GM12878 (cell line): ENCODE measurements around the gene FREM3. TPM values are rescaled to one million over a fixed set of nuclear protein-coding genes. Genes with fewer than 3 reads are reported as not detected.

Experiments
- ATAC-seq: fragments of 200-7000 bp; cut with Tn5 transposase; 3 replicates; pipeline ENCODE4 v1.9.1; 2020; ENCODE audit warnings: mild to moderate bottlenecking, moderate library complexity
- BruUV-seq: library from RNA; stranded (reverse); fragments of 400-500 nt; replicated peaks from 2 replicates; lab custom pipeline; 2021; lab: Mats Ljungman, UMichigan
- CTCF ChIA-PET: fragments of 300-600 bp; sonication (Branson Sonifier 250); formaldehyde crosslinking; extraction: SDS; loops from one replicate; lab custom pipeline; 2021; ENCODE audit warnings: inconsistent platforms; lab: Yijun Ruan, JAX
- POLR2A ChIA-PET: fragments of 350-600 bp; formaldehyde crosslinking; extraction: SDS; loops from one replicate; lab custom pipeline; 2021; ENCODE audit warnings: inconsistent platforms; lab: Charles Lee
- RAD21 ChIA-PET: fragments of 300-600 bp; sonication (Branson Sonifier 250); formaldehyde crosslinking; loops from one replicate; lab custom pipeline; 2023; ENCODE audit warnings: antibody characterized with exemption; ENCODE audit not compliant: unreplicated experiment; lab: Charles Lee
- SMC1A ChIA-PET: fragments of 300-600 bp; sonication (Branson Sonifier 250); formaldehyde crosslinking; loops from one replicate; lab custom pipeline; 2023; ENCODE audit not compliant: unreplicated experiment, uncharacterized antibody; lab: Charles Lee
- DNase-seq: peaks from one replicate; pipeline ENCODE4 v3.0.0-alpha.2; 2011; ENCODE audit warnings: low read depth, low spot score
- FAIRE-seq: peaks from 3 replicates; lab custom pipeline; 2011; peaks lifted over from hg19 to GRCh38; lab: Jason Lieb, UNC
- H2AFZ ChIP-seq: 2 replicates; pipeline ENCODE4 v1.6.0; 2011; ENCODE audit warnings: low read depth, low read length, control low read depth; ENCODE audit not compliant: control insufficient read depth
- H3K27ac ChIP-seq: 2 replicates; pipeline ENCODE4 v1.5.1; 2011; ENCODE audit warnings: control low read depth; ENCODE audit not compliant: control insufficient read depth, insufficient read depth
- H3K27me3 ChIP-seq, 2 experiments: replicated peaks in 1 of 2; 2 replicates each; pipeline versions ENCODE4 v1.6.0 to v1.6.1; 2011; ENCODE audit warnings: low read length in 1 of 2; ENCODE audit not compliant: control insufficient read depth in 2 of 2, insufficient read depth in 2 of 2
- H3K36me3 ChIP-seq, 2 experiments: 2 replicates each; pipeline ENCODE4 v1.5.1; 2011; ENCODE audit warnings: low read length in 1 of 2; ENCODE audit not compliant: control insufficient read depth in 2 of 2, insufficient read depth in 2 of 2
- H3K4me1 ChIP-seq: 2 replicates; pipeline ENCODE4 v1.6.1; 2011; ENCODE audit warnings: mild to moderate bottlenecking, low read length, moderate library complexity, mixed read lengths; ENCODE audit not compliant: control insufficient read depth, insufficient read depth
- H3K4me2 ChIP-seq: 2 replicates; pipeline ENCODE4 v1.6.0; 2011; ENCODE audit warnings: control low read depth; ENCODE audit not compliant: control insufficient read depth, insufficient read depth
- H3K4me3 ChIP-seq: fragments of 200-600 bp; sonication (generic); 2 replicates; pipeline ENCODE4 v1.5.1; 2016
- H3K79me2 ChIP-seq: 2 replicates; pipeline ENCODE4 v1.6.0; 2011; ENCODE audit warnings: low read length; ENCODE audit not compliant: control insufficient read depth, insufficient read depth
- H3K9ac ChIP-seq: 2 replicates; pipeline ENCODE4 v1.8.0; 2011; ENCODE audit warnings: low read length, control low read depth, mixed read lengths; ENCODE audit not compliant: control insufficient read depth, insufficient read depth
- H3K9me3 ChIP-seq: replicated peaks from 3 replicates; pipeline ENCODE4 v1.5.1; 2011; ENCODE audit warnings: mild to moderate bottlenecking, low read length; ENCODE audit not compliant: control insufficient read depth, insufficient read depth
- H4K20me1 ChIP-seq: 2 replicates; pipeline ENCODE4 v1.6.0; 2011; ENCODE audit not compliant: control insufficient read depth, insufficient read depth
- BHLHE40 ChIP-seq, 2 experiments: fragments of 450-650 bp in 1 of 2; IDR thresholded peaks; 2 replicates each; pipeline ENCODE4 v1.6.1; 2011 to 2017; ENCODE audit warnings: low read depth in 2 of 2, borderline replicate concordance in 1 of 2, improper control_type of control experiment in 1 of 2, low read length in 1 of 2, mild to moderate bottlenecking in 1 of 2
- EP300 ChIP-seq, 2 experiments: fragments of 150-350 bp in 1 of 2; IDR thresholded peaks; 2 replicates each; pipeline ENCODE4 v1.6.1; 2011 to 2012; ENCODE audit warnings: low read depth in 2 of 2, low read length in 2 of 2, borderline replicate concordance in 1 of 2, improper control_type of control experiment in 1 of 2, inconsistent platforms in 1 of 2; ENCODE audit not compliant: control insufficient read depth in 1 of 2
- ESRRA ChIP-seq: IDR thresholded peaks from 2 replicates; pipeline ENCODE4 v1.6.1; 2012; ENCODE audit warnings: mild to moderate bottlenecking, low read length, improper control_type of control experiment
- FOXM1 ChIP-seq: IDR thresholded peaks from 2 replicates; pipeline ENCODE4 v1.6.1; 2012; ENCODE audit warnings: low read depth, mild to moderate bottlenecking, inconsistent platforms, low read length, moderate library complexity
- HDAC6 ChIP-seq: fragments of 200-600 bp; sonication (generic); IDR thresholded peaks from one replicate; pipeline ENCODE4 v1.8.0; 2017; ENCODE audit warnings: antibody characterized with exemption; ENCODE audit not compliant: unreplicated experiment
- IKZF2 ChIP-seq, 2 experiments: fragments of 450-650 bp; IDR thresholded peaks; 2 replicates each; pipeline ENCODE4 v1.6.1; 2017; ENCODE audit warnings: mild to moderate bottlenecking in 2 of 2, moderate library complexity in 2 of 2
- JUNB ChIP-seq: IDR thresholded peaks from 2 replicates; pipeline ENCODE4 v1.6.1; 2016; ENCODE audit warnings: antibody characterized with exemption, mild to moderate bottlenecking
- MEF2B ChIP-seq: fragments of 450-650 bp; IDR thresholded peaks from 2 replicates; pipeline ENCODE4 v1.6.1; 2018; ENCODE audit warnings: mild to moderate bottlenecking, moderate library complexity; ENCODE audit not compliant: partially characterized antibody, poor library complexity, severe bottlenecking
- NBN ChIP-seq: fragments of 450-650 bp; IDR thresholded peaks from 2 replicates; pipeline ENCODE4 v1.6.1; 2016
- NR2C2 ChIP-seq: IDR thresholded peaks from 2 replicates; pipeline ENCODE4 v1.6.1; 2011; ENCODE audit warnings: borderline replicate concordance, low read depth; ENCODE audit not compliant: control insufficient read depth, insufficient read length
- RCOR1 ChIP-seq: conservative IDR thresholded peaks from 2 replicates; pipeline ENCODE4 v1.6.1; 2012; ENCODE audit warnings: low read depth, low read length, improper control_type of control experiment
- REST ChIP-seq: IDR thresholded peaks from 2 replicates; pipeline ENCODE4 v1.6.1; 2012; ENCODE audit warnings: mild to moderate bottlenecking, low read depth, low read length
- SUZ12 ChIP-seq: fragments of 200-600 bp; sonication (generic); IDR thresholded peaks from one replicate; pipeline ENCODE4 v1.6.1; 2018; ENCODE audit warnings: antibody characterized with exemption, mild to moderate bottlenecking; ENCODE audit not compliant: unreplicated experiment
- TCF3 ChIP-seq: IDR thresholded peaks from 2 replicates; pipeline ENCODE4 v1.6.1; 2012; ENCODE audit warnings: low read depth, mild to moderate bottlenecking, low read length, borderline replicate concordance; ENCODE audit not compliant: insufficient read depth
- YBX1 ChIP-seq: fragments of 450-650 bp; IDR thresholded peaks from 2 replicates; pipeline ENCODE4 v1.6.1; 2016; ENCODE audit warnings: antibody characterized with exemption
- ZBED1 ChIP-seq: IDR thresholded peaks from 2 replicates; pipeline ENCODE4 v1.6.1; 2016; ENCODE audit warnings: borderline replicate concordance
- ZZZ3 ChIP-seq: IDR thresholded peaks from 2 replicates; pipeline ENCODE4 v1.6.1; 2011; ENCODE audit warnings: low read depth; ENCODE audit not compliant: control insufficient read depth, insufficient read length
- whole genome bisulfite sequencing: methylation state at CpG from one replicate; pipeline ENCODE4 v1.1.6; 2016; ENCODE audit warnings: low lambda C conversion rate; ENCODE audit not compliant: insufficient replicate concordance, insufficient coverage; ENCODE audit errors: missing lambda C conversion rate; 5-methylcytosine and 5-hydroxymethylcytosine counted together
- in situ Hi-C: fragments of 300-500 bp; cut with MboI; formaldehyde crosslinking; loops from 9 replicates; pipeline ENCODE4 v1.14.3; 2018; ENCODE audit warnings: mixed read lengths
- intact Hi-C: fragments of 100-400 bp; cut with micrococcal nuclease; formaldehyde crosslinking; loops from one replicate; pipeline ENCODE4 v1.14.2; 2022; ENCODE audit not compliant: unreplicated experiment
- polyA plus RNA-seq, 11 experiments: library from polyadenylated mRNA; depleted of rRNA in 4 of 11; unstranded in 6 of 11; stranded (reverse) in 5 of 11; fragments of >200 nt; fragmentation: Nextera tagmentation in 4 of 11; fragmentation: Illumina TruSeq in 1 of 11; extraction: Ambion mirVana in 4 of 11; extraction: Trizol in 1 of 11; gene quantifications; 1 replicate in 1 of 11; 2 replicates in 10 of 11; pipeline versions ENCODE4 v1.2.1 to v1.2.3, GENCODE V29; 2011 to 2016; ENCODE audit warnings: inconsistent platforms in 2 of 11, missing spikeins in 2 of 11, low read depth in 1 of 11
- total RNA-seq, 4 experiments: library from RNA; depleted of rRNA in 3 of 4; stranded (reverse); fragments of >200 nt in 3 of 4; fragmentation: Illumina TruSeq in 1 of 4; extraction: Trizol in 1 of 4; gene quantifications; 2 replicates each; pipeline versions ENCODE4 v1.2.1 to v1.2.3, GENCODE V29; 2013 to 2021
- TF ChIP-seq, protein P1 (sequence below): IDR thresholded peaks from 2 replicates; pipeline ENCODE4 v1.6.1; 2011; ENCODE audit warnings: mild to moderate bottlenecking, low read depth, low read length, moderate library complexity; ENCODE audit not compliant: insufficient replicate concordance

The FREM3 gene
- total and polyA plus RNA-seq, 10 of the 15 experiments (the other 5 are each of a cell fraction or from before 2014, with no cell fraction given), result not detected

GRCh38 chr4:143700046-143700415, 444 bp downstream of the FREM3 start (continued):
- TF ChIP-seq, protein P1, sequence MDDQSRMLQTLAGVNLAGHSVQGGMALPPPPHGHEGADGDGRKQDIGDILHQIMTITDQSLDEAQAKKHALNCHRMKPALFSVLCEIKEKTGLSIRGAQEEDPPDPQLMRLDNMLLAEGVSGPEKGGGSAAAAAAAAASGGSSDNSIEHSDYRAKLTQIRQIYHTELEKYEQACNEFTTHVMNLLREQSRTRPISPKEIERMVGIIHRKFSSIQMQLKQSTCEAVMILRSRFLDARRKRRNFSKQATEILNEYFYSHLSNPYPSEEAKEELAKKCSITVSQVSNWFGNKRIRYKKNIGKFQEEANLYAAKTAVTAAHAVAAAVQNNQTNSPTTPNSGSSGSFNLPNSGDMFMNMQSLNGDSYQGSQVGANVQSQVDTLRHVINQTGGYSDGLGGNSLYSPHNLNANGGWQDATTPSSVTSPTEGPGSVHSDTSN, result no peak
- TF ChIP-seq SUZ12, result no peak

DNA sequence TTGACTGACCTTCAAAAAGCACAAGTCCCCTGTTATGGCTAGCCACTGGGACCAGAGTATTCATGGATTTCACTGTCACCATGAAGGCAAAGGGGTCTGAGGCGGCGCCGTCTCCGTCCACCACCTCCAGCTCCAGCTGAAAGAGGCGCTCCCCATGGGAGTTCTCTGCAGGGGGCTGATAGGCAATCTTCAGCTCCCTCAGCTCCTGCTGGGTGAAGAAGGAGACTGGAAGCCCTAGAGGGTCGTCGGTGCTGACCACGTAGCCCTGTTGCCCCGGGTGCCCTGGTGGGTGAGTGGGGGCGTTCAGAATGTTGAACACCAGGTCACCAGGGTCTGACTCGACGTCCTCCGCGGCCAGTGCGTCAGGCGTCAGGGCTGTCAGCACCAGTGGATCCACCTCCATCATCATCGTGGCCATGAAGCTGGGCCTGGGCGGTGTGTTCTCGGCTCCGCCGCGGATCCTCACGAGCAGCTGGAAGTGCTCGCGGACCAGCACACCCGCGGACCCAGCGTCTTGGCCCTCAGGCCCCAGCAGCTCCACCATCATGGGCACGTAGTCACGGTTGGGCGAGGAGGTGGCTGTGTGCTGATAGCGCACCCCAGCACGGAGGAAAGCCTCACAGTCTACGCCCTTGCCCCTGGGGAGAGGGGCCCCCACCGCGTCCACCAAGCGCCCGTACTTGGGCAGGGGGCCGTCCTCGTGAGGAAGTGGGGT, 987 bp downstream of the FREM3 start:
- H3K4me2 ChIP-seq, result 0 out of 2 replicates have a peak overlapping the region, but pooled peaks have one; percentile 17
- in situ Hi-C loops (no loop called here), intact Hi-C loops (no loop called here)
- POLR2A ChIA-PET, result no interaction called here
- no peak for DNase-seq
- H3K4me1 ChIP-seq, result no peaks in the 10 kb centered on the region
- WGBS, result 64% methylated on average over 40 of the region's 40 CpGs
- RAD21 ChIA-PET, result no interaction called here
- no peak overlapping the region for H3K9ac ChIP-seq
- CTCF ChIA-PET, result no interaction called here
- no peak overlapping the region for H3K27ac ChIP-seq
- H4K20me1 ChIP-seq, result no peaks in the 10 kb centered on the region
- SMC1A ChIA-PET, result no interaction called here
- no peak for FAIRE-seq
- no peak overlapping the region for H2AFZ ChIP-seq
- TF ChIP-seq ESRRA (no peak), IKZF2 (IDR thresholded peaks at IDR 0.05) (no peak), MEF2B (no peak), YBX1 (no peak), REST (no peak), TCF3 (no peak), FOXM1 (no peak), NR2C2 (no peak), RCOR1 (no peak), BHLHE40 (IDR thresholded peaks at IDR 0.05; ENCODE audit: borderline replicate concordance in 1 of 2, low read depth in 2 of 2, low read length in 1 of 2) (no peak), ZZZ3 (no peak), EP300 (IDR thresholded peaks at IDR 0.05; ENCODE audit: borderline replicate concordance in 1 of 2, control insufficient read depth in 1 of 2, low read depth in 2 of 2, low read length in 2 of 2) (no peak), HDAC6 (no peak), NBN (no peak), ZBED1 (no peak), JUNB (no peak)
- H3K9me3 ChIP-seq, result no peaks in the 10 kb centered on the region
- H3K27me3 ChIP-seq, result peaks cover 4 to 8% of the 10 kb centered on the region in 2 experiments
- H3K4me3 ChIP-seq, result no peak overlapping the region
- no peaks in the 10 kb centered on the region for H3K36me3 ChIP-seq
- no TSS peak for BruUV-seq
- H3K79me2 ChIP-seq, result no peaks in the 10 kb centered on the region
- no peak for ATAC-seq
